ENCODE measurements around the gene CAPZA2. TPM values are rescaled to one million over a fixed set of nuclear protein-coding genes. Genes with fewer than 3 reads are reported as not detected.

Gene CAPZA2
- total and polyA plus RNA-seq, 11 donors: 37.4 to 483 (median 324) TPM

DNA sequence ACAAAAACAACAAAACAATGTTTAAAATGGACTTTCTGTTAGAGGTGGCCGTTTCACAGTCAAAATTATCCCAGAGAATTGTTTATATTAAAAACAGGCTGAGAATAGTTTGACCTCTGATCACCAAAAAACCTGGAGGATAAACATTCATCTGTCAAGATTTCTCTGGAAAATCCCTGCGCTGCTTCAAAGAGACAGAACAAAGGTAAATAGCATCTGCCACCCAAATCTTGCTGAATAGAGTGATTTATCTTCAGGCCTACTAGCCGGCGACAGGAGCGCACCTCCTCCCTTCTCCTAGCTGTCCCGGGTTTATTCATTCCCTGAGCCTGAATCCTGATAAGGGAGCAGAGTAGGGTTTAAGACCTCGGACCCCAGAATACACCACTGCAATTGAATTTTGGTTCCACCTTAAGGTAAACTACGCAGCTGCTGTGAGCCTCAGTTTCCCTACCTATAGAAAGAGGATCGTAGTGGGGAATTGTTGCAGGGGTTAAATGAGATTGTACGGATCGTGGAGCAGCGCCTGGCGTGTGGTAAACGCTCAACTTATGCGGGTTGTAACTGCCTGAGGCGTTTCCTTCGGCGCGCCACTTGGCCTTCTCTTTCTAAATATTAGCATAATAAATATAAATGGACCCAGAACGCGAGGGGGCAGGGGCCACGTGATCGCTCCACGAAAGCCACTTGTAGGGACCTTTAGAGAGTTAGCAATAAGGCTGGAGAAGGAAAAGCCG is 90.4 kb downstream of the CAPZA2 start:
- Histone ChIP-seq H3K27ac (peak overlapping the region; percentile 98 to 100 (median 99)), H3K27me3 (no peaks in the 10 kb centered on the region), H3K9me3 (no peaks in the 10 kb centered on the region), H3K36me3 (no peaks in the 10 kb centered on the region), H3K4me3 (peak overlapping the region; percentile 19 to 99 (median 94)), H3K4me1 (peaks cover 5 to 45% (median 34%) of the 10 kb centered on the region in 12 donors)
- intact Hi-C loops (cut with DNase I): no loop called here
- DNase-seq (peak in 4 of 5 donors; percentile 54 to 76 (median 58)), ATAC-seq (no peak)
- no peak for TF ChIP-seq POLR2A (IDR thresholded peaks at IDR 0.05)
- TF ChIP-seq, protein P1, sequence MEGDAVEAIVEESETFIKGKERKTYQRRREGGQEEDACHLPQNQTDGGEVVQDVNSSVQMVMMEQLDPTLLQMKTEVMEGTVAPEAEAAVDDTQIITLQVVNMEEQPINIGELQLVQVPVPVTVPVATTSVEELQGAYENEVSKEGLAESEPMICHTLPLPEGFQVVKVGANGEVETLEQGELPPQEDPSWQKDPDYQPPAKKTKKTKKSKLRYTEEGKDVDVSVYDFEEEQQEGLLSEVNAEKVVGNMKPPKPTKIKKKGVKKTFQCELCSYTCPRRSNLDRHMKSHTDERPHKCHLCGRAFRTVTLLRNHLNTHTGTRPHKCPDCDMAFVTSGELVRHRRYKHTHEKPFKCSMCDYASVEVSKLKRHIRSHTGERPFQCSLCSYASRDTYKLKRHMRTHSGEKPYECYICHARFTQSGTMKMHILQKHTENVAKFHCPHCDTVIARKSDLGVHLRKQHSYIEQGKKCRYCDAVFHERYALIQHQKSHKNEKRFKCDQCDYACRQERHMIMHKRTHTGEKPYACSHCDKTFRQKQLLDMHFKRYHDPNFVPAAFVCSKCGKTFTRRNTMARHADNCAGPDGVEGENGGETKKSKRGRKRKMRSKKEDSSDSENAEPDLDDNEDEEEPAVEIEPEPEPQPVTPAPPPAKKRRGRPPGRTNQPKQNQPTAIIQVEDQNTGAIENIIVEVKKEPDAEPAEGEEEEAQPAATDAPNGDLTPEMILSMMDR (IDR thresholded peaks at IDR 0.05): no peak
- WGBS, 4 donors: 2 to 4% (median 4%) methylated on average over 24 to 25 of the region's 25 CpGs

- H3K4me1 ChIP-seq: peaks cover 5 to 43% (median 34%) of the 10 kb centered on the region in 12 donors
- H3K27ac ChIP-seq: peak within 1 kb of the TSS; percentile 98 to 100 (median 99)
- H3K4me3 ChIP-seq: peak within 1 kb of the TSS; percentile 67 to 99 (median 94)
- no peaks in the 10 kb centered on the region for H3K9me3 ChIP-seq
- ATAC-seq (peak in 3 of 4 donors; percentile 52 to 74 (median 68)), DNase-seq (peak; percentile 55 to 79 (median 64))
- 0 to 1% (median 1%) methylated on average over 40 to 77 of the region's 77 CpGs for WGBS, 4 donors
- intact Hi-C loops (cut with DNase I): no loop called here
- H3K27me3 ChIP-seq: no peaks in the 10 kb centered on the region
- TF ChIP-seq, protein P1 (IDR thresholded peaks at IDR 0.05): no peak
- no peak for TF ChIP-seq POLR2A (IDR thresholded peaks at IDR 0.05)
- H3K36me3 ChIP-seq: no peaks in the 10 kb centered on the region
These were observed 91.1 kb downstream of the CAPZA2 start, which contains the start of gene ST7 for GRCh38 chr7:116953372-116953905. Gene ST7 (plus strand): TSS chr7:116953501. CDS start chr7:116953541, 40 bp downstream.

GRCh38 chr7:116953906-116954838 is 91.8 kb downstream of the CAPZA2 start:
- intact Hi-C loops (cut with DNase I): no loop called here
- H3K36me3 ChIP-seq: no peaks in the 10 kb centered on the region

More at GRCh38 chr7:116953906-116954838, 91.8 kb downstream of the CAPZA2 start:
- 0 to 1% (median 0%) methylated on average over 22 to 63 of the region's 63 CpGs for WGBS, 4 donors
- Histone ChIP-seq H3K4me1 (peaks cover 5 to 48% (median 34%) of the 10 kb centered on the region in 12 donors), H3K9me3 (no peaks in the 10 kb centered on the region), H3K27me3 (no peaks in the 10 kb centered on the region), H3K27ac (peak overlapping the region; percentile 98 to 100 (median 99)), H3K4me3 (peak overlapping the region; percentile 67 to 99 (median 94))
- TF ChIP-seq, protein P1 (IDR thresholded peaks at IDR 0.05): no peak
- TF ChIP-seq POLR2A (IDR thresholded peaks at IDR 0.05): peak in 1 of 2 donors; percentile 41
- peak; percentile 14 to 67 (median 64) for ATAC-seq
- DNase-seq: peak; percentile 55 to 82 (median 64)

Measured in heart left ventricle (tissue), 16 donors.